Transverse colon (tissue), 4 donors: Measurements from ENCODE around the gene TAX1BP1. TPM values are rescaled to one million over a fixed set of nuclear protein-coding genes. Genes with fewer than 3 reads are reported as not detected.

Experiments used
- DNase-seq: peaks from one replicate; pipeline ENCODE4 v3.0.0-alpha.2; 2019
- H3K27ac ChIP-seq, 4 donors: fragments of 200-600 bp; sonication (generic); 2 replicates each; pipeline ENCODE4 v1.5.1; 2016 to 2018; ENCODE audit warnings: inconsistent platforms in 4 of 4
- H3K27me3 ChIP-seq: fragments of 200-600 bp; sonication (generic); 2 replicates; pipeline ENCODE4 v1.5.1; 2017; ENCODE audit warnings: inconsistent platforms
- H3K36me3 ChIP-seq, 4 donors: fragments of 200-600 bp; sonication (generic); 2 replicates each; pipeline ENCODE4 v1.5.1; 2017 to 2019; ENCODE audit warnings: inconsistent platforms in 4 of 4
- H3K4me1 ChIP-seq, 4 donors: fragments of 200-600 bp; sonication (generic); 2 replicates each; pipeline ENCODE4 v1.5.1; 2017 to 2020; ENCODE audit warnings: inconsistent platforms in 4 of 4
- H3K4me3 ChIP-seq, 4 donors: fragments of 200-600 bp; sonication (generic); 1 replicate in 1 of 4; 2 replicates in 3 of 4; pipeline versions ENCODE4 v1.5.1 to v1.6.1; 2017 to 2019; ENCODE audit warnings: inconsistent platforms in 4 of 4
- H3K9me3 ChIP-seq, 2 donors: fragments of 200-600 bp; sonication (generic); 2 replicates each; pipeline ENCODE4 v1.5.1; 2017 to 2019; ENCODE audit warnings: inconsistent platforms in 2 of 2
- CTCF ChIP-seq, 5 experiments: fragments of 200-600 bp in 3 of 5; fragments of 450-650 bp in 2 of 5; sonication (generic) in 3 of 5; IDR thresholded peaks; 1 replicate in 2 of 5; 2 replicates in 3 of 5; pipeline ENCODE4 v1.5.1; 2016 to 2017; ENCODE audit warnings: antibody characterized with exemption in 5 of 5, inconsistent platforms in 3 of 5, mild to moderate bottlenecking in 2 of 5, moderate library complexity in 1 of 5
- EP300 ChIP-seq: sonication (generic); formaldehyde crosslinking; IDR thresholded peaks from one replicate; pipeline ENCODE4 v1.6.1; 2017; ENCODE audit warnings: antibody characterized with exemption, low read depth
- POLR2A ChIP-seq: fragments of 450-650 bp; IDR thresholded peaks from one replicate; pipeline ENCODE4 v1.6.1; 2016; ENCODE audit warnings: antibody characterized with exemption, mild to moderate bottlenecking, moderate library complexity
- POLR2AphosphoS5 ChIP-seq, 3 donors: sonication (generic); formaldehyde crosslinking; IDR thresholded peaks; one replicate each; pipeline ENCODE4 v1.6.1; 2016; ENCODE audit warnings: antibody characterized with exemption in 3 of 3
- WGBS, 2 donors: methylation state at CpG; one replicate each; pipeline ENCODE4 v1.1.5; 2018; ENCODE audit warnings: low coverage in 1 of 2; 5-methylcytosine and 5-hydroxymethylcytosine counted together
- in situ Hi-C, 4 donors: fragments of 200-750 bp; cut with MboI; loops; one replicate each; pipeline versions ENCODE4 v1.15.0 to v1.15.1; 2017; ENCODE audit warnings: low sequenced_read_pairs in 3 of 4, low pct_ligation_motif_present in 1 of 4, low pct_unique_long_range_greater_than_20kb in 1 of 4
- intact Hi-C: fragments of 100-400 bp; cut with DNase I; formaldehyde crosslinking; loops from one replicate; pipeline ENCODE4 v1.15.1; 2023; ENCODE audit warnings: low total_unique reads
- total RNA-seq, 4 donors: library from RNA; depleted of rRNA; stranded (reverse); fragments of >200 nt; gene quantifications; one replicate each; pipeline ENCODE4 v1.1.0, GENCODE V29; 2016

The TAX1BP1 gene
- total RNA-seq, 4 donors from 2014 or later, result 67.9 to 133 (median 123) TPM

GRCh38 chr7:27876756-27877155 is 136.8 kb downstream of the TAX1BP1 start:
- H3K27ac ChIP-seq, result no peak overlapping the region
- no peak for DNase-seq
- H3K27me3 ChIP-seq, result no peaks in the 10 kb centered on the region
- 88 to 93% methylated on average over 7 to 8 of the region's 8 CpGs for WGBS, 2 donors
- in situ Hi-C loops, result no loop called here
- no peaks in the 10 kb centered on the region for H3K9me3 ChIP-seq
- H3K4me3 ChIP-seq, result no peak overlapping the region
- intact Hi-C loops, result no loop called here
- peaks cover 5 to 32% (median 13%) of the 10 kb centered on the region in 4 donors for H3K4me1 ChIP-seq
- TF ChIP-seq POLR2AphosphoS5 (IDR thresholded peaks at IDR 0.05) (no peak), EP300 (no peak), POLR2A (no peak), CTCF (IDR thresholded peaks at IDR 0.05) (no peak)
- no peaks in the 10 kb centered on the region for H3K36me3 ChIP-seq

Other genes starting within 250 kb of the TAX1BP1 start
- 10 to 100 TPM; 18.0 to 74.8 (median 41.2) TPM for gene HIBADH, start 77.3 kb upstream of the TAX1BP1 start, total RNA-seq